ENCODE measurements around the gene TOX2. TPM values are rescaled to one million over a fixed set of nuclear protein-coding genes. Genes with fewer than 3 reads are reported as not detected.

TOX2 gene
- total and polyA plus RNA-seq, 7 donors, result 0.06 to 0.53 (median 0.38) TPM

DNA sequence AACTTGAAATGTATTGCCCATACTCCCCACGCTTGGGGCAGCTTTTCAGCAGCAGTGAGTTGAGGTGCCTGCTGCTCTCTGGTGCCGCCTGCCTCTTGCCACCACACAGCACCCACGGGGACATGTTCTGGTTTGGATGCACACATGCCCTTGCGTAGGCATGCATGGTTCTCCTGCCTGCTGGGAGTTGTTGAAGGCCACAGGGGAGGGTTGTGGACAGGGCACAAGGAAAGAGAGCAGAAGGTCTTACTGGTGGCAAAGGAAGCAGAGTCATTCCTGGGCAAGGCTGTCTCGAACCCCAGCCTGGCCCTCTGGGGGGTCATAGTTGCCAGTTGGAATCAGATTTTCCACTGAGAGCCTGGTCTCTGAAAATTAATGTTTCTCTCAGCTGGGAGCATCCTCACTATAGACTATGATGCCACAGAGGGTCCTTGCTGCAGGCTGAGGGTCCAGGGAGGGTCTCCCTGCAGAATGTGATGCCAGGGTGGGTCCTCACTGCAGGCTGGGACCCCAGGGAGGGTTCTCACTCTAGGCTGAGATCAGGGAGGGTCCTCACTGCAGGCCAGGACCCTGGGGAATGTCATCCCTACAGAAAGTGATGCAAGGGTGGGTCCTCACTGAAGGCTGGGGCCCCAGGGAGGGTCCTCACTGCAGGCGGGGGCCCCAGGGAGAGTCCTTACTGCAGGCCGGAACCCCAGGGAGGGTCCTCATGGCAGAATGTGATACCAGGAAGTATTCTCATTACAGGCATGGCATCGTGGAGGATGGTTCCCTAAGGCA, 59.2 kb downstream of the TOX2 start:
- WGBS, 3 donors, result 79 to 81% (median 79%) methylated on average over 8 of the region's 8 CpGs
- Histone ChIP-seq H3K9me3 (no peaks in the 10 kb centered on the region), H3K27me3 (ENCODE audit: insufficient read depth in 3 of 3, low read length in 2 of 3) (peaks cover 0 to 20% (median 2%) of the 10 kb centered on the region in 3 donors), H3K36me3 (ENCODE audit: insufficient read depth in 1 of 2, low read depth in 1 of 2) (no peaks in the 10 kb centered on the region), H3K4me1 (no peaks in the 10 kb centered on the region), H3K4me3 (no peak overlapping the region), H3K27ac (no peak overlapping the region)
- no peak for ATAC-seq
- no peak for DNase-seq
- intact Hi-C loops (cut with DNase I), result no loop called here
- TF ChIP-seq, protein P1, sequence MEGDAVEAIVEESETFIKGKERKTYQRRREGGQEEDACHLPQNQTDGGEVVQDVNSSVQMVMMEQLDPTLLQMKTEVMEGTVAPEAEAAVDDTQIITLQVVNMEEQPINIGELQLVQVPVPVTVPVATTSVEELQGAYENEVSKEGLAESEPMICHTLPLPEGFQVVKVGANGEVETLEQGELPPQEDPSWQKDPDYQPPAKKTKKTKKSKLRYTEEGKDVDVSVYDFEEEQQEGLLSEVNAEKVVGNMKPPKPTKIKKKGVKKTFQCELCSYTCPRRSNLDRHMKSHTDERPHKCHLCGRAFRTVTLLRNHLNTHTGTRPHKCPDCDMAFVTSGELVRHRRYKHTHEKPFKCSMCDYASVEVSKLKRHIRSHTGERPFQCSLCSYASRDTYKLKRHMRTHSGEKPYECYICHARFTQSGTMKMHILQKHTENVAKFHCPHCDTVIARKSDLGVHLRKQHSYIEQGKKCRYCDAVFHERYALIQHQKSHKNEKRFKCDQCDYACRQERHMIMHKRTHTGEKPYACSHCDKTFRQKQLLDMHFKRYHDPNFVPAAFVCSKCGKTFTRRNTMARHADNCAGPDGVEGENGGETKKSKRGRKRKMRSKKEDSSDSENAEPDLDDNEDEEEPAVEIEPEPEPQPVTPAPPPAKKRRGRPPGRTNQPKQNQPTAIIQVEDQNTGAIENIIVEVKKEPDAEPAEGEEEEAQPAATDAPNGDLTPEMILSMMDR (IDR thresholded peaks at IDR 0.05), result no peak

- TF ChIP-seq, protein P1 (IDR thresholded peaks at IDR 0.05), result no peak
- ATAC-seq, result no peak
- WGBS, 3 donors, result 92 to 96% (median 94%) methylated on average over 5 of the region's 5 CpGs
- no peak for DNase-seq
- intact Hi-C loops (cut with DNase I), result no loop called here
- Histone ChIP-seq H3K36me3 (ENCODE audit: insufficient read depth in 1 of 2, low read depth in 1 of 2) (no peaks in the 10 kb centered on the region), H3K27me3 (ENCODE audit: insufficient read depth in 3 of 3, low read length in 2 of 3) (peaks cover 0 to 20% (median 2%) of the 10 kb centered on the region in 3 donors), H3K4me3 (no peak overlapping the region), H3K27ac (no peak overlapping the region), H3K4me1 (no peaks in the 10 kb centered on the region), H3K9me3 (no peaks in the 10 kb centered on the region)
Measured at GRCh38 chr20:43974695-43975094, 60.0 kb downstream of the TOX2 start.

- H3K36me3 ChIP-seq (ENCODE audit: insufficient read depth in 1 of 2, low read depth in 1 of 2), result no peaks in the 10 kb centered on the region
- H3K4me3 ChIP-seq, result no peak overlapping the region
- intact Hi-C loops (cut with DNase I), result no loop called here
- TF ChIP-seq, protein P1 (IDR thresholded peaks at IDR 0.05), result no peak
- DNase-seq (no peak), ATAC-seq (no peak)
- no peak overlapping the region for H3K27ac ChIP-seq
- WGBS, 3 donors, result 78 to 81% (median 80%) methylated on average over 6 of the region's 6 CpGs
- H3K9me3 ChIP-seq, result no peaks in the 10 kb centered on the region
- H3K4me1 ChIP-seq, result no peaks in the 10 kb centered on the region
- peaks cover 0 to 20% (median 2%) of the 10 kb centered on the region in 3 donors for H3K27me3 ChIP-seq (ENCODE audit: insufficient read depth in 3 of 3, low read length in 2 of 3)
Measured at GRCh38 chr20:43975096-43975768, 60.6 kb downstream of the TOX2 start.

GRCh38 chr20:43976547-43976946, 61.9 kb downstream of the TOX2 start:
- WGBS, 3 donors, result 91 to 92% (median 92%) methylated on average over 7 of the region's 7 CpGs
- intact Hi-C loops (cut with DNase I), result no loop called here
- Histone ChIP-seq H3K27me3 (ENCODE audit: insufficient read depth in 3 of 3, low read length in 2 of 3) (peaks cover 0 to 19% (median 2%) of the 10 kb centered on the region in 3 donors), H3K27ac (no peak overlapping the region), H3K4me3 (no peak overlapping the region), H3K4me1 (no peaks in the 10 kb centered on the region), H3K9me3 (no peaks in the 10 kb centered on the region), H3K36me3 (ENCODE audit: insufficient read depth in 1 of 2, low read depth in 1 of 2) (no peaks in the 10 kb centered on the region)
- ATAC-seq (no peak), DNase-seq (no peak)
- TF ChIP-seq, protein P1 (IDR thresholded peaks at IDR 0.05), result no peak

Data from psoas muscle (tissue), 8 donors.